Mucosa of stomach (tissue), 1 donor: ENCODE data around the gene EYA2.
A peak's percentile ranks its signal among the peaks of the same experiment; 100 is the strongest.

Source experiments
- H3K27me3 ChIP-seq: one replicate; pipeline ENCODE4 v1.7.0; 2013; ENCODE audit warnings: mild to moderate bottlenecking, low read length; ENCODE audit not compliant: control insufficient read depth, insufficient read depth
- H3K36me3 ChIP-seq: one replicate; pipeline ENCODE4 v1.7.0; 2013; ENCODE audit warnings: low read length; ENCODE audit not compliant: control insufficient read depth, insufficient read depth
- H3K4me1 ChIP-seq: one replicate; pipeline ENCODE4 v1.7.0; 2013; ENCODE audit warnings: mild to moderate bottlenecking, low read length; ENCODE audit not compliant: control insufficient read depth, insufficient read depth
- H3K4me3 ChIP-seq: one replicate; pipeline ENCODE4 v1.7.0; 2013; ENCODE audit warnings: low read length
- H3K9ac ChIP-seq: one replicate; pipeline ENCODE4 v1.7.0; 2013; ENCODE audit warnings: mild to moderate bottlenecking, low read length, moderate library complexity
- H3K9me3 ChIP-seq: one replicate; pipeline ENCODE4 v1.7.0; 2013; ENCODE audit warnings: mild to moderate bottlenecking, low read length, moderate library complexity; ENCODE audit not compliant: control insufficient read depth
- donor health status: Pancreatic carcinoma.

Gene EYA2

GRCh38 chr20:47178851-47179250, 284.2 kb downstream of the EYA2 start:
- Histone ChIP-seq H3K4me3 (no peak overlapping the region), H3K9me3 (no peaks in the 10 kb centered on the region), H3K27me3 (no peaks in the 10 kb centered on the region), H3K9ac (no peak overlapping the region), H3K36me3 (no peaks in the 10 kb centered on the region), H3K4me1 (no peaks in the 10 kb centered on the region)

- Histone ChIP-seq H3K36me3 (no peaks in the 10 kb centered on the region), H3K27me3 (no peaks in the 10 kb centered on the region), H3K4me1 (no peaks in the 10 kb centered on the region), H3K9ac (no peak overlapping the region), H3K4me3 (no peak overlapping the region), H3K9me3 (no peaks in the 10 kb centered on the region)
Observed at GRCh38 chr20:47179267-47179666, 284.6 kb downstream of the EYA2 start.

GRCh38 chr20:47181056-47181862, 286.6 kb downstream of the EYA2 start:
- no peak overlapping the region for H3K4me3 ChIP-seq
- H3K27me3 ChIP-seq = no peaks in the 10 kb centered on the region
- no peaks in the 10 kb centered on the region for H3K9me3 ChIP-seq
- no peaks in the 10 kb centered on the region for H3K4me1 ChIP-seq
- H3K36me3 ChIP-seq = no peaks in the 10 kb centered on the region
- no peak overlapping the region for H3K9ac ChIP-seq

GRCh38 chr20:47183367-47183766, 288.7 kb downstream of the EYA2 start:
- Histone ChIP-seq H3K9ac (no peak overlapping the region), H3K9me3 (no peaks in the 10 kb centered on the region), H3K4me1 (no peaks in the 10 kb centered on the region), H3K4me3 (no peak overlapping the region), H3K36me3 (no peaks in the 10 kb centered on the region), H3K27me3 (no peaks in the 10 kb centered on the region)

- Histone ChIP-seq H3K36me3 (no peaks in the 10 kb centered on the region), H3K9me3 (no peaks in the 10 kb centered on the region), H3K27me3 (no peaks in the 10 kb centered on the region), H3K4me1 (no peaks in the 10 kb centered on the region), H3K9ac (no peak overlapping the region), H3K4me3 (no peak overlapping the region)
Observed at GRCh38 chr20:47187450-47188195, 293.0 kb downstream of the EYA2 start.

- Histone ChIP-seq H3K36me3 (no peaks in the 10 kb centered on the region), H3K9ac (no peak overlapping the region), H3K27me3 (no peaks in the 10 kb centered on the region), H3K4me3 (no peak overlapping the region), H3K4me1 (no peaks in the 10 kb centered on the region), H3K9me3 (no peaks in the 10 kb centered on the region)
Observed at GRCh38 chr20:47188540-47188939, 293.9 kb downstream of the EYA2 start.

- Histone ChIP-seq H3K9ac (no peak overlapping the region), H3K9me3 (no peaks in the 10 kb centered on the region), H3K27me3 (no peaks in the 10 kb centered on the region), H3K36me3 (no peaks in the 10 kb centered on the region), H3K4me1 (no peaks in the 10 kb centered on the region), H3K4me3 (no peak overlapping the region)
Observed at GRCh38 chr20:47189060-47189459, 294.4 kb downstream of the EYA2 start.

GRCh38 chr20:47191074-47191673, 296.5 kb downstream of the EYA2 start:
- Histone ChIP-seq H3K4me3 (no peak overlapping the region), H3K4me1 (no peaks in the 10 kb centered on the region), H3K9ac (no peak overlapping the region), H3K9me3 (no peaks in the 10 kb centered on the region), H3K36me3 (no peaks in the 10 kb centered on the region), H3K27me3 (no peaks in the 10 kb centered on the region)

GRCh38 chr20:47191956-47192355, 297.3 kb downstream of the EYA2 start:
- Histone ChIP-seq H3K9ac (no peak overlapping the region), H3K36me3 (no peaks in the 10 kb centered on the region), H3K27me3 (no peaks in the 10 kb centered on the region), H3K9me3 (no peaks in the 10 kb centered on the region), H3K4me3 (no peak overlapping the region), H3K4me1 (peaks cover 4% of the 10 kb centered on the region)

- no peaks in the 10 kb centered on the region for H3K9me3 ChIP-seq
- H3K36me3 ChIP-seq = no peaks in the 10 kb centered on the region
- peaks cover 4% of the 10 kb centered on the region for H3K4me1 ChIP-seq
- no peaks in the 10 kb centered on the region for H3K27me3 ChIP-seq
- H3K4me3 ChIP-seq = no peak overlapping the region
- no peak overlapping the region for H3K9ac ChIP-seq
Observed at GRCh38 chr20:47195573-47195972, 300.9 kb downstream of the EYA2 start.

- Histone ChIP-seq H3K36me3 (no peaks in the 10 kb centered on the region), H3K9me3 (no peaks in the 10 kb centered on the region), H3K9ac (peak overlapping the region; percentile 20), H3K4me1 (peaks cover 11% of the 10 kb centered on the region), H3K4me3 (no peak overlapping the region), H3K27me3 (no peaks in the 10 kb centered on the region)
Observed at GRCh38 chr20:47196091-47197081, 301.7 kb downstream of the EYA2 start.
